ENCODE results near the gene OTOP2. TPM values are rescaled to one million over a fixed set of nuclear protein-coding genes. Genes with fewer than 3 reads are reported as not detected.

The OTOP2 gene
- total RNA-seq, 4 donors from 2014 or later, result 0.44 TPM; not detected in 3

- TF ChIP-seq, protein P1, sequence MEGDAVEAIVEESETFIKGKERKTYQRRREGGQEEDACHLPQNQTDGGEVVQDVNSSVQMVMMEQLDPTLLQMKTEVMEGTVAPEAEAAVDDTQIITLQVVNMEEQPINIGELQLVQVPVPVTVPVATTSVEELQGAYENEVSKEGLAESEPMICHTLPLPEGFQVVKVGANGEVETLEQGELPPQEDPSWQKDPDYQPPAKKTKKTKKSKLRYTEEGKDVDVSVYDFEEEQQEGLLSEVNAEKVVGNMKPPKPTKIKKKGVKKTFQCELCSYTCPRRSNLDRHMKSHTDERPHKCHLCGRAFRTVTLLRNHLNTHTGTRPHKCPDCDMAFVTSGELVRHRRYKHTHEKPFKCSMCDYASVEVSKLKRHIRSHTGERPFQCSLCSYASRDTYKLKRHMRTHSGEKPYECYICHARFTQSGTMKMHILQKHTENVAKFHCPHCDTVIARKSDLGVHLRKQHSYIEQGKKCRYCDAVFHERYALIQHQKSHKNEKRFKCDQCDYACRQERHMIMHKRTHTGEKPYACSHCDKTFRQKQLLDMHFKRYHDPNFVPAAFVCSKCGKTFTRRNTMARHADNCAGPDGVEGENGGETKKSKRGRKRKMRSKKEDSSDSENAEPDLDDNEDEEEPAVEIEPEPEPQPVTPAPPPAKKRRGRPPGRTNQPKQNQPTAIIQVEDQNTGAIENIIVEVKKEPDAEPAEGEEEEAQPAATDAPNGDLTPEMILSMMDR (IDR thresholded peaks at IDR 0.05; ENCODE audit: low read depth), result no peak
Observed at GRCh38 chr17:74923538-74924249, 379 bp upstream of the OTOP2 start.

DNA sequence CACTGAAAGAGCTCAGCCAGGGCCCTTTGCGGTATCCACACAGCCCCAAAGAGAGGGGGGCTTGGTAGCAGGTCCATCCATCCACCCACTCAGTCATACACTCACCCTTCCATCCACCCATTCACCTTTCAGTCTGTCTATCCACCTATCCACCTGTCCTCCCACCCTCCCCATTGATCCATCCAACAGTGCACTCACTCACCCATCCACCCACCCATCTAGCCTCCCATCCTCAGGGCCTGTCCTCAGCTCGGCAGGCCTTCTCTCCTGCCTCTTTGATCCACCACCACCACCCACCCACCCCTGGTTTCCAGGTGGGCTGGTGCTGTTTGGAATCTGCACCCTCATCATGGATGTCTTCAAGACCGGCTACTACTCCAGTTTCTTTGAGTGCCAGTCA is 1.2 kb downstream of the OTOP2 start:
- TF ChIP-seq, protein P1 (IDR thresholded peaks at IDR 0.05; ENCODE audit: low read depth), result no peak

GRCh38 chr17:74928786-74929185 is 4.7 kb downstream of the OTOP2 start:
- TF ChIP-seq, protein P1 (IDR thresholded peaks at IDR 0.05; ENCODE audit: low read depth), result no peak

DNA sequence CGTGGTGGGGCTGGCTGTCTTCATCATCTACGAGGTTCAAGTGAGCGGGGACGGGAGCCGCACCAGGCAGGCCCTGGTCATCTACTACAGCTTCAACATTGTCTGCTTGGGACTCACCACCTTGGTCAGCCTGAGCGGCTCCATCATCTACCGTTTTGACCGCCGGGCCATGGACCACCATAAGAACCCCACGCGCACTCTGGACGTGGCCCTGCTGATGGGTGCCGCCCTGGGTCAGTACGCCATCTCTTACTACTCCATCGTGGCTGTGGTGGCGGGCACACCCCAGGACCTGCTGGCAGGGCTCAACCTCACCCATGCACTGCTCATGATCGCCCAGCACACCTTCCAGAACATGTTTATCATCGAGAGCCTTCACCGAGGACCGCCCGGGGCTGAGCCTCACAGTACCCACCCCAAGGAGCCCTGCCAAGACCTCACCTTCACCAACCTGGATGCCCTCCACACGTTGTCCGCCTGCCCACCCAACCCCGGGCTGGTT is 6.5 kb downstream of the OTOP2 start:
- TF ChIP-seq, protein P1 (IDR thresholded peaks at IDR 0.05; ENCODE audit: low read depth), result no peak

DNA sequence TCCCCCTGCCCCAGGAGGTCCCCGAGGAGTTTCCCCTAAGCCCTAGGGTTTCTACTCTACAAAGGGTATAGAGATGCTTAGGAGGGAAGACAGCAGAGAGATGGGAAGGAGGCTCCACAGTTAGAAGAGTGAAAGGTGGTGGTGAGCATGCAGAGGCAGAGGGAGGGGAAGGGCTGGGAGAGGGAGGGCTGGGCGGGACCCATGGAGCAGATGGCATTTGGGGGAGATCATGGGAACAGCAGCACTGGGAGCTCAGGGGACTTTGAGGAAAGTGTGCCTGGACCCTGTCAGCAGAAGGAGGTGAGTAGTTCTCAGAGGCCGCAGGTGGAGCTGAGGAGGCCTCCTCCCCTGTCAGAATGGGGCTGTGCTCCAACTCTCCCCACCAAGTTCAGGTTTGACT is 11.0 kb downstream of the OTOP2 start:
- TF ChIP-seq, protein P1 (IDR thresholded peaks at IDR 0.05; ENCODE audit: low read depth), result no peak

- TF ChIP-seq, protein P1 (IDR thresholded peaks at IDR 0.05; ENCODE audit: low read depth), result no peak
Observed at GRCh38 chr17:74935585-74936469, 11.8 kb downstream of the OTOP2 start, which contains the start of gene OTOP3. Gene OTOP3 (plus strand): TSS chr17:74935898. CDS start chr17:74935922, 24 bp downstream.

DNA sequence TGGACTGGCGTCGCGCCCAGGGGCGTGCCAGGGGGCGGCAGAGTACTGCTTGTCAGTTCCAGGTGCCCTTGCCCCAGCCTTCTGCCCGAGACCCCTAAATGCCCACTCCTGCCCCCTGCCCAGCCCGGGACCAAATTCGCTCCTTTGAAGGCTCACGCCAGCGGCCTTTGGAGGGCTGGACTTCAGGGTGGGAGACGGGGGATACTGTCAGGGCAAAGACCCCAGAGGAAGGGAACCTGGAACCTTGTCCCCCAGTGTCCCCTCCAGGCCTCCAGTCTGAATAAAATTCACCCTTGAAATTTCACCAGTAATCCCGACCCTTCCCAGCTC is 12.4 kb downstream of the OTOP2 start:
- TF ChIP-seq, protein P1 (IDR thresholded peaks at IDR 0.05; ENCODE audit: low read depth), result no peak

All from subcutaneous adipose tissue (tissue), 4 donors.